Neural cell (in vitro differentiated cells): Measurements from ENCODE around the gene CST6.

Source experiments
- CTCF ChIP-seq: fragments of 450-650 bp; IDR thresholded peaks from 2 replicates; pipeline ENCODE4 v1.5.1; 2014; ENCODE audit warnings: antibody characterized with exemption, mild to moderate bottlenecking, moderate library complexity; ENCODE audit not compliant: poor library complexity, severe bottlenecking
- EP300 ChIP-seq: fragments of 450-650 bp; conservative IDR thresholded peaks from 2 replicates; pipeline ENCODE4 v1.6.1; 2014; ENCODE audit warnings: antibody characterized with exemption, mild to moderate bottlenecking, moderate library complexity; ENCODE audit not compliant: poor library complexity, severe bottlenecking
- EZH2 ChIP-seq: fragments of 200-600, 300-800 bp; shearing (Covaris generic), sonication (generic); IDR thresholded peaks from 2 replicates; pipeline ENCODE4 v1.6.1; 2014; ENCODE audit warnings: antibody characterized with exemption, low read length, borderline replicate concordance, mild to moderate bottlenecking; ENCODE audit not compliant: insufficient read depth, poor library complexity, severe bottlenecking
- POLR2AphosphoS5 ChIP-seq: IDR thresholded peaks from 2 replicates; pipeline ENCODE4 v1.6.1; 2012
- RAD21 ChIP-seq: fragments of 450-650 bp; conservative IDR thresholded peaks from 2 replicates; pipeline ENCODE4 v1.6.1; 2014; ENCODE audit warnings: antibody characterized with exemption, mild to moderate bottlenecking, moderate library complexity
- SMC3 ChIP-seq: fragments of 450-650 bp; conservative IDR thresholded peaks from 2 replicates; pipeline ENCODE4 v1.6.1; 2014; ENCODE audit warnings: antibody characterized with exemption, mild to moderate bottlenecking, moderate library complexity; ENCODE audit not compliant: poor library complexity

GRCh38 chr11:66037327-66037726 is 25.5 kb downstream of the CST6 start:
- TF ChIP-seq EZH2 (no peak), CTCF (no peak), RAD21 (no peak), POLR2AphosphoS5 (no peak), EP300 (no peak), SMC3 (no peak)
